Activated naive CD4-positive, alpha-beta T cell treated with anti-CD3 and anti-CD28 coated beads, Interleukin-2, amount 50 U/mL, for 72 hours (primary cell): ENCODE measurements around the gene RAPGEF2. TPM values are rescaled to one million over a fixed set of nuclear protein-coding genes. Genes with fewer than 3 reads are reported as not detected.

Experiments used
- ATAC-seq, 2 donors: fragments of 150-1000 bp; cut with Tn5 transposase; 2 replicates each; pipeline ENCODE4 v1.10.0; 2021; ENCODE audit warnings: mild to moderate bottlenecking in 2 of 2, moderate library complexity in 2 of 2
- DNase-seq, 2 donors: peaks; one replicate each; pipeline ENCODE4 v3.0.0; 2021 to 2022; ENCODE audit warnings: low spot score in 2 of 2
- H3K27ac Mint-ChIP-seq, 2 donors: one replicate each; pipeline ENCODE4 v1.8.0; 2022; ENCODE audit warnings: mild to moderate bottlenecking in 2 of 2, mixed read lengths in 2 of 2
- H3K36me3 Mint-ChIP-seq, 2 donors: one replicate each; pipeline ENCODE4 v1.8.0; 2022; ENCODE audit warnings: mixed read lengths in 2 of 2
- H3K9me3 Mint-ChIP-seq, 2 donors: one replicate each; pipeline ENCODE4 v1.8.0; 2022; ENCODE audit warnings: mixed read lengths in 2 of 2
- total RNA-seq, 2 donors: library from RNA; stranded (reverse); gene quantifications; one replicate each; pipeline ENCODE4 v1.2.3, GENCODE V29; 2022

Gene RAPGEF2
- total RNA-seq, 2 donors from 2014 or later, result 11.1 to 34.8 TPM

- ATAC-seq, result no peak
- no peaks in the 10 kb centered on the region for H3K9me3 Mint-ChIP-seq
These were observed 180.1 kb downstream of the RAPGEF2 start for GRCh38 chr4:159282944-159283343.

GRCh38 chr4:159283696-159284095 is 180.8 kb downstream of the RAPGEF2 start:
- DNase-seq (no peak), ATAC-seq (no peak)
- Mint-ChIP-seq H3K36me3 (no peaks in the 10 kb centered on the region), H3K27ac (no peak overlapping the region), H3K9me3 (no peaks in the 10 kb centered on the region)

More at GRCh38 chr4:159282944-159283343, 180.1 kb downstream of the RAPGEF2 start:
- Mint-ChIP-seq H3K36me3 (peaks cover 0 to 2% of the 10 kb centered on the region in 2 donors), H3K27ac (no peak overlapping the region)
- DNase-seq, result no peak

DNA sequence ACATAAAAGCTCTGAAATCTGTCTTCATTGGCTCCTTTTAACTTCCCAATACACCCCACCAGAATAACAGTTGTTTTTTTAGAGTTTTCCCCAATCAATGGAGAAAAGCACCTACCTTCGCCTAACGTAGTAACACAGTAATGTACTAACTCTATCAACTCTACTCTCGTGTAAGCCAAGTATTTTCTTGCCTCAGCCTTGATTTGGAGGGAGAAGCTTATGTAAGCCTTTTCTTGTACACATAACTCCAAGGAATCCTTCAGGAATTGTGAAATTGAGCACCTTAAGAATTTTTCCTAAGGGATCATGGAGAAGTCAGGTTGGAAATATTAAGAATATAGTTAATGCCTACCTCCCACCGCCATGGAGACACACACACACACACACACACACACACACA is 181.2 kb downstream of the RAPGEF2 start:
- DNase-seq (no peak), ATAC-seq (no peak)
- Mint-ChIP-seq H3K27ac (no peak overlapping the region), H3K9me3 (no peaks in the 10 kb centered on the region), H3K36me3 (no peaks in the 10 kb centered on the region)

GRCh38 chr4:159284733-159285132 is 181.9 kb downstream of the RAPGEF2 start:
- H3K36me3 Mint-ChIP-seq, result no peaks in the 10 kb centered on the region
- DNase-seq (no peak), ATAC-seq (no peak)
- no peaks in the 10 kb centered on the region for H3K9me3 Mint-ChIP-seq
- H3K27ac Mint-ChIP-seq, result no peak overlapping the region

- H3K27ac Mint-ChIP-seq, result no peak overlapping the region
- no peaks in the 10 kb centered on the region for H3K9me3 Mint-ChIP-seq
- H3K36me3 Mint-ChIP-seq, result no peaks in the 10 kb centered on the region
- no peak for DNase-seq
- no peak for ATAC-seq
These were observed 184.9 kb downstream of the RAPGEF2 start for GRCh38 chr4:159287767-159288166.

GRCh38 chr4:159289682-159290081 is 186.8 kb downstream of the RAPGEF2 start:
- Mint-ChIP-seq H3K27ac (no peak overlapping the region), H3K9me3 (no peaks in the 10 kb centered on the region), H3K36me3 (no peaks in the 10 kb centered on the region)
- DNase-seq (no peak), ATAC-seq (no peak)

- no peak for ATAC-seq
These were observed 187.6 kb downstream of the RAPGEF2 start for GRCh38 chr4:159290321-159291030.

GRCh38 chr4:159291176-159291575 is 188.3 kb downstream of the RAPGEF2 start:
- Mint-ChIP-seq H3K36me3 (no peaks in the 10 kb centered on the region), H3K27ac (no peak overlapping the region), H3K9me3 (no peaks in the 10 kb centered on the region)
- ATAC-seq (no peak), DNase-seq (no peak)

More at GRCh38 chr4:159290321-159291030, 187.6 kb downstream of the RAPGEF2 start:
- no peak for DNase-seq
- H3K36me3 Mint-ChIP-seq, result no peaks in the 10 kb centered on the region
- H3K27ac Mint-ChIP-seq, result no peak overlapping the region
- no peaks in the 10 kb centered on the region for H3K9me3 Mint-ChIP-seq

- DNase-seq, result no peak
- Mint-ChIP-seq H3K36me3 (no peaks in the 10 kb centered on the region), H3K9me3 (no peaks in the 10 kb centered on the region), H3K27ac (no peak overlapping the region)
- ATAC-seq, result no peak
These were observed 189.4 kb downstream of the RAPGEF2 start for GRCh38 chr4:159292137-159292896.

GRCh38 chr4:159293811-159294515 is 191.1 kb downstream of the RAPGEF2 start:
- ATAC-seq (no peak), DNase-seq (no peak)
- Mint-ChIP-seq H3K27ac (no peak overlapping the region), H3K9me3 (no peaks in the 10 kb centered on the region), H3K36me3 (no peaks in the 10 kb centered on the region)

DNA sequence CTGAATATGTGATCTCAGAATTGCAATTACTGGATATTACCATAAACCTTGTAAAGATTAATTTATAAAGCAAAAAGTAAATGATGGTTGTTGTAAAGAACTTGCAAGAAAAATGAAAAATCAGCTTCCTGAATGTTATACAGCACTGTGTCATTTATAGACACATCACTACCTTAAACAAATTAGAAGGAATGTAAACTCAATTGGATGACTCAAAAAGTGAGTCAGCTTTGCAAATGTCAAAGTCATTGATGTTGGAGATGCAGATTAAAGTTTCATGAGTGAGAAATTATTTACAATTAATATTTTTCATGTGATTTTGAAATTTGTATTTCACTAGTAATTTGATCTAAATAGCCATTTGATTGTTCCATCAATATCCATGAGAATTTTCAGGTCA is 193.2 kb downstream of the RAPGEF2 start:
- no peak overlapping the region for H3K27ac Mint-ChIP-seq

DNA sequence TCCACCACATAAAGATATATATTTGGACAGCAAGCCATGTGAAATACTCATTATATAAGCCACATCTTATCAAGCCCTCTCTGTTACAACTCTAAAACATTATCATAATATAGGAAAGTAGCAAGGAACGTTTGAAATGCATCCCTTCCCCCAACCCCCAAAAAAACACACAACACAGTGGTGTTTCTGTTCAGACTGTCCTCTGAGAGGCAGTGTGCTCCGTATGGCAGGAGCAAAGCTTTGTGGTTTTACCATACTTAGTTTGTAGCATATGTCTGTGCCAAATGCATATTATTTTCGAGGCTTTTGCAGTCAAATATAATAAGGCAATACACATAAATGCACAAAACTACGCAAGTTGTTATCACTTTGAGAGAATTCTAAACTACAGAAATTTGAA is 194.2 kb downstream of the RAPGEF2 start:
- no peak for DNase-seq
- Mint-ChIP-seq H3K27ac (no peak overlapping the region), H3K36me3 (no peaks in the 10 kb centered on the region), H3K9me3 (no peaks in the 10 kb centered on the region)
- no peak for ATAC-seq

More for the DNA sequence above, 193.2 kb downstream of the RAPGEF2 start:
- no peak for DNase-seq
- Mint-ChIP-seq H3K36me3 (no peaks in the 10 kb centered on the region), H3K9me3 (no peaks in the 10 kb centered on the region)
- ATAC-seq, result peak in 1 of 2 donors; percentile 47

GRCh38 chr4:159298502-159298901 is 195.6 kb downstream of the RAPGEF2 start:
- Mint-ChIP-seq H3K27ac (no peak overlapping the region), H3K36me3 (no peaks in the 10 kb centered on the region), H3K9me3 (no peaks in the 10 kb centered on the region)
- DNase-seq, result no peak
- peak in 1 of 2 donors; percentile 64 for ATAC-seq

DNA sequence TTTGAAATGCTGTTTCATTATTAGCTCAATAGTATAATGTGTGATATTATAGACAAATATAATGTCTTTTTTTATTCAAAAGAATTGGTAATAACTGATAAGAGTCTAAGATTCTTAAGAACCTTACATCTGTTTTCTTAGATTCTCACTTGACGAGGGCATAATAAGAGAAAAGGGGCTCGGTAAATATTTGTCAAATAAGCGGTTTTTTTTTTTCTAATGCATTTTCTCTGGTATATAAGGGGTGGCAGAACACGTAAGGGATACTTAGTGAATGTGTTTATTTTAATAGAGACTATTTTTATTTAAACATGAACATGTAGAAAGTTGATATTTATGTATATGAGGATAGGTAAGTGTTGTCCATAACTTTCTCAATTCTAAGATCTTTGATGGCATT is 200.6 kb downstream of the RAPGEF2 start:
- Mint-ChIP-seq H3K36me3 (peaks cover 13 to 20% of the 10 kb centered on the region in 2 donors), H3K27ac (no peak overlapping the region), H3K9me3 (no peaks in the 10 kb centered on the region)
- DNase-seq (no peak), ATAC-seq (no peak)

DNA sequence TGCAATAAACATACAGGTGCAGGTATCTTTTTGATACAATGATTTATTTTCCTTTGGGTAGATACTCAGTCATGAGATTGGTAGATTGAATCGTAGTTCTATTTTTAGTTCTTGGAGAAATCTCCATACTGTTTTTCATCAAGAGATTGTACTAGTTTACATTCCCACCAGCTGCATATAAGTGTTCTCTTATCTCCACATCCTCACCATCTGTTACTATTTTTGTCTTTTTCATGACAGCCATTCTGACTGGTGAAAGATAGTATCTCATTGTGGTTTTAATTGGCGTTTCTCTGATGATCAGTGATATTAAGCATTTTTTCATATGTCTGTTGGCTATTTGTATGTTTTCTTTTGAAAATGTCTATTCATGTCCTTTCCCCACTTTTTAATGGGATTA is 202.2 kb downstream of the RAPGEF2 start:
- Mint-ChIP-seq H3K36me3 (peaks cover 13 to 20% of the 10 kb centered on the region in 2 donors), H3K9me3 (no peaks in the 10 kb centered on the region), H3K27ac (no peak overlapping the region)
- DNase-seq (no peak), ATAC-seq (no peak)

- no peak overlapping the region for H3K27ac Mint-ChIP-seq
- H3K9me3 Mint-ChIP-seq, result no peaks in the 10 kb centered on the region
- DNase-seq (no peak), ATAC-seq (no peak)
- peaks cover 13 to 20% of the 10 kb centered on the region in 2 donors for H3K36me3 Mint-ChIP-seq
These were observed 205.1 kb downstream of the RAPGEF2 start for GRCh38 chr4:159307929-159308328.
